HepG2 (cell line): ENCODE results near the gene JOSD1. TPM values are rescaled to one million over a fixed set of nuclear protein-coding genes. Genes with fewer than 3 reads are reported as not detected.
A peak's percentile ranks its signal among the peaks of the same experiment; 100 is the strongest.

ENCODE experiments used
- CBX1 ChIP-seq: IDR thresholded peaks from one replicate; pipeline ENCODE4 v1.6.1; 2016; ENCODE audit warnings: antibody characterized with exemption, low read depth
- CEBPB ChIP-seq: IDR thresholded peaks from 2 replicates; pipeline ENCODE4 v1.6.1; 2011; ENCODE audit warnings: low read depth, low read length, improper control_type of control experiment, borderline replicate concordance
- FOXA3 ChIP-seq: IDR thresholded peaks from 2 replicates; pipeline ENCODE4 v1.6.1; 2016; ENCODE audit warnings: missing genetic modification reagents, missing compliant biosample characterization
- FOXM1 ChIP-seq: sonication (generic); formaldehyde crosslinking; IDR thresholded peaks from 2 replicates; pipeline ENCODE4 v1.5.0; 2020; ENCODE audit warnings: missing genetic modification reagents
- GABPA ChIP-seq, 2 experiments: IDR thresholded peaks; 2 replicates each; pipeline ENCODE4 v1.6.1; 2011 to 2016; ENCODE audit warnings: low read depth in 2 of 2, low read length in 1 of 2, missing biosample characterization in 1 of 2, missing genetic modification characterization in 1 of 2
- GABPB1 ChIP-seq: IDR thresholded peaks from 2 replicates; pipeline ENCODE4 v1.6.1; 2016; ENCODE audit warnings: mild to moderate bottlenecking, missing genetic modification reagents, moderate library complexity, missing compliant biosample characterization
- GLI4 ChIP-seq: sonication (generic); formaldehyde crosslinking; IDR thresholded peaks from 2 replicates; pipeline ENCODE4 v1.5.1; 2020; ENCODE audit warnings: missing genetic modification reagents, mild to moderate bottlenecking, moderate library complexity, borderline replicate concordance
- MIER3 ChIP-seq: IDR thresholded peaks from 2 replicates; pipeline ENCODE4 v1.6.1; 2016; ENCODE audit warnings: missing compliant biosample characterization, borderline replicate concordance
- RAD51 ChIP-seq: fragments of 450-650 bp; IDR thresholded peaks from 2 replicates; pipeline ENCODE4 v1.6.1; 2016; ENCODE audit warnings: borderline replicate concordance
- SALL2 ChIP-seq: sonication (generic); formaldehyde crosslinking; IDR thresholded peaks from 2 replicates; pipeline ENCODE4 v1.8.1; 2023; ENCODE audit warnings: mild to moderate bottlenecking, missing genetic modification reagents, inconsistent platforms
- ZBTB38 ChIP-seq: sonication (generic); formaldehyde crosslinking; IDR thresholded peaks from 2 replicates; pipeline ENCODE4 v1.5.1; 2020; ENCODE audit warnings: mild to moderate bottlenecking, missing genetic modification reagents
- ZKSCAN1 ChIP-seq: fragments of 150-350 bp; IDR thresholded peaks from 2 replicates; pipeline ENCODE4 v1.6.1; 2014; ENCODE audit warnings: low read length
- ZNF616 ChIP-seq: sonication (generic); formaldehyde crosslinking; IDR thresholded peaks from 2 replicates; pipeline ENCODE4 v1.5.0; 2020; ENCODE audit warnings: low read depth, mild to moderate bottlenecking, missing genetic modification reagents
- ZNF747 ChIP-seq: sonication (generic); formaldehyde crosslinking; IDR thresholded peaks from 2 replicates; pipeline ENCODE4 v1.8.1; 2023; ENCODE audit warnings: missing genetic modification reagents, mild to moderate bottlenecking, borderline replicate concordance
- ZNF781 ChIP-seq: sonication (generic); formaldehyde crosslinking; IDR thresholded peaks from 2 replicates; pipeline ENCODE4 v1.5.1; 2020; ENCODE audit warnings: borderline replicate concordance, mild to moderate bottlenecking, missing genetic modification reagents; ENCODE audit errors: not compliant biosample characterization
- ZSCAN21 ChIP-seq: sonication (generic); formaldehyde crosslinking; IDR thresholded peaks from 2 replicates; pipeline ENCODE4 v1.8.0; 2022; ENCODE audit warnings: mild to moderate bottlenecking, missing genetic modification reagents, moderate library complexity, borderline replicate concordance
- polyA plus RNA-seq, 8 experiments: library from polyadenylated mRNA; depleted of rRNA in 3 of 8; stranded (reverse) in 7 of 8; unstranded in 1 of 8; fragments of >200 nt; fragmentation: Illumina TruSeq in 4 of 8; extraction: Trizol in 4 of 8; gene quantifications; 2 replicates each; pipeline versions ENCODE4 v1.2.1 to v1.2.3, GENCODE V29; 2011 to 2016; ENCODE audit warnings: low read depth in 4 of 8, missing spikeins in 1 of 8, mixed read lengths in 1 of 8; ENCODE audit not compliant: insufficient read depth in 1 of 8
- total RNA-seq, 5 experiments: library from RNA; depleted of rRNA; stranded (reverse); fragments of >200 nt; fragmentation: Illumina TruSeq; extraction: Trizol; gene quantifications; 2 replicates each; pipeline ENCODE4 v1.2.3, GENCODE V29; 2016; ENCODE audit warnings: low read depth in 1 of 5
- TF ChIP-seq, protein P1 (sequence below): sonication (generic); formaldehyde crosslinking; IDR thresholded peaks from 2 replicates; pipeline ENCODE4 v1.4.0; 2020; ENCODE audit warnings: missing genetic modification reagents
- TF ChIP-seq, protein P2 (sequence below): sonication (generic); formaldehyde crosslinking; IDR thresholded peaks from 2 replicates; pipeline ENCODE4 v1.5.0; 2020; ENCODE audit warnings: mild to moderate bottlenecking, missing genetic modification reagents, borderline replicate concordance
- TF ChIP-seq, protein P3 (sequence below): sonication (generic); formaldehyde crosslinking; IDR thresholded peaks from 2 replicates; pipeline ENCODE4 v1.5.1; 2020; ENCODE audit warnings: missing genetic modification reagents, mild to moderate bottlenecking, borderline replicate concordance

The JOSD1 gene
- total and polyA plus RNA-seq, 2 of the 13 experiments (the other 11 are each of a cell fraction or from before 2014, with no cell fraction given): 31.7 to 38.4 TPM

DNA sequence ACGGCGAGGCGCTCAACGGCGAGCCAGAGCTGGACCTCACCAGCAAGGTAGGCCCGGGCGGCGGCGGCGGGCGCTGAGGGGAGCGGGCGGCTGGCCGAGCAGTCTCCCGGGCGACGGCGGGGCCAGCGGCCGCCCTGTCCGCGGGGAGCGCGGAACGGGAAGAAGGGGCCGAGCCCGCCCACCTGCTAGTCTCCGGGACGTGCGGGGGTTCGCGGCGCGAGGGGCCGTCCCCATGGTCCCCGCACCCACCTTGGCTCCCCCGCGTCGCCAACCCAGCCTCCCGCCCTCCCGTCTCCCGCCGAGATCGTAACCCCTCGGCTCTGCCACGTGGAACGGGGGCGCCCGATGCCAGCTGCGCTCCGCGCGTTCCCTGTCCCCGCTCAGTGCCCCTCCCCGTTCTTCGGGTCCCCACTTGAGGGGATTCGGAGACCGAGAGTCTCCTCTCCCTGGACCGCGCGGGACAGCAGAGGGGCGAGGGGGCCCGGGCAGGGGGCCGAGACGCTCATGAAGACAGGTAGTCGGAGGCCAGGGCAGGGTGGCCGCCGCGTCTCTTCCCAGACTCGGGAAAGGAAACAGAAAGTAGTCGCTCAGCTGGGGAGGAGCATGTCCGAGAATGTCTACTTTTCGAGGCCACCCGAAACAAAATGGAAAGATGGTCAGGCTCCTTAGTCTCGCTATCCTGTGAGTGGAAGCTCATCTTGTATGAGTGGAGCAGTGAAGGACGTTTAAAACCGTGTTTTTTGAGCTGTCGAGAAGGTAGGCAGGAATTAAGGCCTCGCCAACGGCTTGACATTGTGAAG, 5.6 kb upstream of the JOSD1 start (continued):
- no peak for TF ChIP-seq ZNF781 (CRISPR knock-in tag)
- TF ChIP-seq GABPB1: peak; percentile 53; the same call in 1 of the 2 replicates
- no peak for TF ChIP-seq ZBTB38 (CRISPR knock-in tag)
- TF ChIP-seq, protein P1, sequence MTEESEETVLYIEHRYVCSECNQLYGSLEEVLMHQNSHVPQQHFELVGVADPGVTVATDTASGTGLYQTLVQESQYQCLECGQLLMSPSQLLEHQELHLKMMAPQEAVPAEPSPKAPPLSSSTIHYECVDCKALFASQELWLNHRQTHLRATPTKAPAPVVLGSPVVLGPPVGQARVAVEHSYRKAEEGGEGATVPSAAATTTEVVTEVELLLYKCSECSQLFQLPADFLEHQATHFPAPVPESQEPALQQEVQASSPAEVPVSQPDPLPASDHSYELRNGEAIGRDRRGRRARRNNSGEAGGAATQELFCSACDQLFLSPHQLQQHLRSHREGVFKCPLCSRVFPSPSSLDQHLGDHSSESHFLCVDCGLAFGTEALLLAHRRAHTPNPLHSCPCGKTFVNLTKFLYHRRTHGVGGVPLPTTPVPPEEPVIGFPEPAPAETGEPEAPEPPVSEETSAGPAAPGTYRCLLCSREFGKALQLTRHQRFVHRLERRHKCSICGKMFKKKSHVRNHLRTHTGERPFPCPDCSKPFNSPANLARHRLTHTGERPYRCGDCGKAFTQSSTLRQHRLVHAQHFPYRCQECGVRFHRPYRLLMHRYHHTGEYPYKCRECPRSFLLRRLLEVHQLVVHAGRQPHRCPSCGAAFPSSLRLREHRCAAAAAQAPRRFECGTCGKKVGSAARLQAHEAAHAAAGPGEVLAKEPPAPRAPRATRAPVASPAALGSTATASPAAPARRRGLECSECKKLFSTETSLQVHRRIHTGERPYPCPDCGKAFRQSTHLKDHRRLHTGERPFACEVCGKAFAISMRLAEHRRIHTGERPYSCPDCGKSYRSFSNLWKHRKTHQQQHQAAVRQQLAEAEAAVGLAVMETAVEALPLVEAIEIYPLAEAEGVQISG (CRISPR knock-in tag): no peak; the same call in 1 of the 2 replicates
- TF ChIP-seq, protein P2, sequence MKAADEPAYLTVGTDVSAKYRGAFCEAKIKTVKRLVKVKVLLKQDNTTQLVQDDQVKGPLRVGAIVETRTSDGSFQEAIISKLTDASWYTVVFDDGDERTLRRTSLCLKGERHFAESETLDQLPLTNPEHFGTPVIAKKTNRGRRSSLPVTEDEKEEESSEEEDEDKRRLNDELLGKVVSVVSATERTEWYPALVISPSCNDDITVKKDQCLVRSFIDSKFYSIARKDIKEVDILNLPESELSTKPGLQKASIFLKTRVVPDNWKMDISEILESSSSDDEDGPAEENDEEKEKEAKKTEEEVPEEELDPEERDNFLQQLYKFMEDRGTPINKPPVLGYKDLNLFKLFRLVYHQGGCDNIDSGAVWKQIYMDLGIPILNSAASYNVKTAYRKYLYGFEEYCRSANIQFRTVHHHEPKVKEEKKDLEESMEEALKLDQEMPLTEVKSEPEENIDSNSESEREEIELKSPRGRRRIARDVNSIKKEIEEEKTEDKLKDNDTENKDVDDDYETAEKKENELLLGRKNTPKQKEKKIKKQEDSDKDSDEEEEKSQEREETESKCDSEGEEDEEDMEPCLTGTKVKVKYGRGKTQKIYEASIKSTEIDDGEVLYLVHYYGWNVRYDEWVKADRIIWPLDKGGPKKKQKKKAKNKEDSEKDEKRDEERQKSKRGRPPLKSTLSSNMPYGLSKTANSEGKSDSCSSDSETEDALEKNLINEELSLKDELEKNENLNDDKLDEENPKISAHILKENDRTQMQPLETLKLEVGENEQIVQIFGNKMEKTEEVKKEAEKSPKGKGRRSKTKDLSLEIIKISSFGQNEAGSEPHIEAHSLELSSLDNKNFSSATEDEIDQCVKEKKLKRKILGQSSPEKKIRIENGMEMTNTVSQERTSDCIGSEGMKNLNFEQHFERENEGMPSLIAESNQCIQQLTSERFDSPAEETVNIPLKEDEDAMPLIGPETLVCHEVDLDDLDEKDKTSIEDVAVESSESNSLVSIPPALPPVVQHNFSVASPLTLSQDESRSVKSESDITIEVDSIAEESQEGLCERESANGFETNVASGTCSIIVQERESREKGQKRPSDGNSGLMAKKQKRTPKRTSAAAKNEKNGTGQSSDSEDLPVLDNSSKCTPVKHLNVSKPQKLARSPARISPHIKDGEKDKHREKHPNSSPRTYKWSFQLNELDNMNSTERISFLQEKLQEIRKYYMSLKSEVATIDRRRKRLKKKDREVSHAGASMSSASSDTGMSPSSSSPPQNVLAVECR: peak; percentile 72
- TF ChIP-seq CEBPB: no peak
- peak; percentile 70; the same call in 1 of the 2 replicates for TF ChIP-seq ZNF616 (CRISPR knock-in tag)
- TF ChIP-seq FOXM1: no peak
- no peak for TF ChIP-seq FOXA3 (CRISPR knock-in tag)
- TF ChIP-seq, protein P3, sequence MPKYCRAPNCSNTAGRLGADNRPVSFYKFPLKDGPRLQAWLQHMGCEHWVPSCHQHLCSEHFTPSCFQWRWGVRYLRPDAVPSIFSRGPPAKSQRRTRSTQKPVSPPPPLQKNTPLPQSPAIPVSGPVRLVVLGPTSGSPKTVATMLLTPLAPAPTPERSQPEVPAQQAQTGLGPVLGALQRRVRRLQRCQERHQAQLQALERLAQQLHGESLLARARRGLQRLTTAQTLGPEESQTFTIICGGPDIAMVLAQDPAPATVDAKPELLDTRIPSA (CRISPR knock-in tag): no peak
- TF ChIP-seq GLI4 (CRISPR knock-in tag): no peak
- no peak for TF ChIP-seq ZKSCAN1
- TF ChIP-seq ZSCAN21 (CRISPR knock-in tag): peak; percentile 39; the same call in 1 of the 2 replicates
- no peak for TF ChIP-seq RAD51
- TF ChIP-seq CBX1: no peak
- no peak for TF ChIP-seq GABPA (IDR thresholded peaks at IDR 0.05; ENCODE audit: low read depth, low read length)
- no peak for TF ChIP-seq GABPA (CRISPR knock-in tag; IDR thresholded peaks at IDR 0.05; ENCODE audit: low read depth)
- 0 out of 2 replicates have a peak, but pooled peaks have one; percentile 36 for TF ChIP-seq SALL2 (CRISPR knock-in tag)
- no peak for TF ChIP-seq ZNF747
- TF ChIP-seq MIER3 (CRISPR knock-in tag): no peak
